BJ (cell line): ENCODE data around the gene SPNS3. TPM values are rescaled to one million over a fixed set of nuclear protein-coding genes. Genes with fewer than 3 reads are reported as not detected.

ENCODE experiments used
- CTCF ChIA-PET: fragments of 350-600 bp; formaldehyde crosslinking; extraction: SDS; loops from one replicate; lab custom pipeline; 2021; ENCODE audit warnings: antibody characterized with exemption, inconsistent platforms; lab: Yijun Ruan, JAX
- POLR2A ChIA-PET: fragments of 300-600 bp; sonication (Branson Sonifier 250); formaldehyde crosslinking; extraction: SDS; loops from one replicate; lab custom pipeline; 2021; ENCODE audit warnings: antibody characterized with exemption; lab: Charles Lee
- DNase-seq: peaks from one replicate; pipeline ENCODE4 v3.0.0-alpha.2; 2011; ENCODE audit warnings: low read depth
- H3K27me3 ChIP-seq: 2 replicates; pipeline ENCODE4 v1.6.0; 2011; ENCODE audit warnings: low read length; ENCODE audit not compliant: control insufficient read depth, insufficient read depth
- H3K36me3 ChIP-seq: 2 replicates; pipeline ENCODE4 v1.5.1; 2011; ENCODE audit warnings: low read length; ENCODE audit not compliant: control insufficient read depth, insufficient read depth
- H3K4me3 ChIP-seq: 2 replicates; pipeline ENCODE4 v1.5.1; 2011; ENCODE audit warnings: low read depth, mild to moderate bottlenecking, control low read depth, low read length
- CTCF ChIP-seq: IDR thresholded peaks from 2 replicates; pipeline ENCODE4 v1.5.1; 2011; ENCODE audit warnings: low read depth, mild to moderate bottlenecking, control low read depth, inconsistent platforms, low read length, moderate library complexity; ENCODE audit not compliant: insufficient read depth
- polyA plus RNA-seq: library from polyadenylated mRNA; depleted of rRNA; stranded (reverse); fragments of >200 nt; gene quantifications from 2 replicates; pipeline ENCODE4 v1.2.3, GENCODE V29; 2011

SPNS3 gene
- polyA plus RNA-seq, 1 experiment, result not detected

DNA sequence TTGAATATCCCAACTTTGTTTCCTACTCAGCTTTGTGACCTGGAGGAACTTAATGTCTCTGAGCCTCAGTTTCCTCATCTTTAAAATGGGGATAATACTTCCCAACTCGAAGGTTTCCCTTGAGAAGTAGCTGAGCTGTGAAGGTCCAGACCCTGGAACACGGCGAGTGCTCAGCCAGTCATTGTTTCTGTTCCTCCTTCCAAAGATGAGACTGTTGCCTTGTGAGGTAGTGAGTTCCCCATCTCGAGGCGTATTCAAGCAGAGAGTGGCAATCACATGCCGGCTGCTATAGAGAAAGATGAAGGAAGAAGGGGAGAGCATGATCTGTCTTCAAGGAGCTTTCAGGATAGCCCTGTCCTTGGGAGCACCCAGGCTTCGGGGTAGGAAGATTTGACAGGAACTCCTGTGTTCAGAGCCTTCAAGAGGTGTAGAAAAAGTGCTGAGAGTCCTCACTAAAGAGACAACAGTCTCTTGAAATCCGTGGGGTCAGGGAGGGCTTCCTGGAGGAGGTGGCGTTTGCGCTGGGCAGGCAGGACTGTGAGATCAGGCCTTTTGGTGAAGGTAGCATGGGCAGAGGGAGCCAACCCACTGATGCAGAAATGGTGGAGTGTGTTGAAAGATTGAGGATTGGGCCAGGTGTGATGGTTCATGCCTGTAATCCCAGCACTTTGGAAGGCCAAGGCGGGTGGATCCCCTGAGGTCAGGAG, 92.1 kb downstream of the SPNS3 start:
- POLR2A ChIA-PET, result no interaction called here
- no peak for TF ChIP-seq CTCF
- Histone ChIP-seq H3K36me3 (no peaks in the 10 kb centered on the region), H3K27me3 (peaks cover 10% of the 10 kb centered on the region), H3K4me3 (no peak overlapping the region)
- CTCF ChIA-PET, result interaction anchor here (1.2 kb wide), 1 partner anchor 25 kb away, joined by 3 read pairs; no protein-coding TSS in a partner anchor
- no peak for DNase-seq

GRCh38 chr17:4527134-4527533, 93.4 kb downstream of the SPNS3 start:
- ChIA-PET CTCF (interaction anchor here (1.2 kb wide), 1 partner anchor 24 kb away, joined by 3 read pairs; no protein-coding TSS in a partner anchor), POLR2A (no interaction called here)
- no peak for DNase-seq
- no peaks in the 10 kb centered on the region for H3K36me3 ChIP-seq
- peaks cover 11% of the 10 kb centered on the region for H3K27me3 ChIP-seq
- no peak for TF ChIP-seq CTCF
- H3K4me3 ChIP-seq, result no peak overlapping the region

GRCh38 chr17:4527566-4528125, 93.9 kb downstream of the SPNS3 start:
- Histone ChIP-seq H3K27me3 (peaks cover 11% of the 10 kb centered on the region), H3K36me3 (no peaks in the 10 kb centered on the region), H3K4me3 (no peak overlapping the region)
- no peak for TF ChIP-seq CTCF
- POLR2A ChIA-PET, result no interaction called here
- DNase-seq, result no peak
- CTCF ChIA-PET, result interaction anchor here (1.2 kb wide), 1 partner anchor 24 kb away, joined by 3 read pairs; no protein-coding TSS in a partner anchor

- no peak overlapping the region for H3K4me3 ChIP-seq
- CTCF ChIA-PET, result no interaction called here
- H3K27me3 ChIP-seq, result peaks cover 11% of the 10 kb centered on the region
- POLR2A ChIA-PET, result no interaction called here
- DNase-seq, result no peak
- TF ChIP-seq CTCF, result no peak
- no peaks in the 10 kb centered on the region for H3K36me3 ChIP-seq
These were observed 95.9 kb downstream of the SPNS3 start for GRCh38 chr17:4529533-4530152.

DNA sequence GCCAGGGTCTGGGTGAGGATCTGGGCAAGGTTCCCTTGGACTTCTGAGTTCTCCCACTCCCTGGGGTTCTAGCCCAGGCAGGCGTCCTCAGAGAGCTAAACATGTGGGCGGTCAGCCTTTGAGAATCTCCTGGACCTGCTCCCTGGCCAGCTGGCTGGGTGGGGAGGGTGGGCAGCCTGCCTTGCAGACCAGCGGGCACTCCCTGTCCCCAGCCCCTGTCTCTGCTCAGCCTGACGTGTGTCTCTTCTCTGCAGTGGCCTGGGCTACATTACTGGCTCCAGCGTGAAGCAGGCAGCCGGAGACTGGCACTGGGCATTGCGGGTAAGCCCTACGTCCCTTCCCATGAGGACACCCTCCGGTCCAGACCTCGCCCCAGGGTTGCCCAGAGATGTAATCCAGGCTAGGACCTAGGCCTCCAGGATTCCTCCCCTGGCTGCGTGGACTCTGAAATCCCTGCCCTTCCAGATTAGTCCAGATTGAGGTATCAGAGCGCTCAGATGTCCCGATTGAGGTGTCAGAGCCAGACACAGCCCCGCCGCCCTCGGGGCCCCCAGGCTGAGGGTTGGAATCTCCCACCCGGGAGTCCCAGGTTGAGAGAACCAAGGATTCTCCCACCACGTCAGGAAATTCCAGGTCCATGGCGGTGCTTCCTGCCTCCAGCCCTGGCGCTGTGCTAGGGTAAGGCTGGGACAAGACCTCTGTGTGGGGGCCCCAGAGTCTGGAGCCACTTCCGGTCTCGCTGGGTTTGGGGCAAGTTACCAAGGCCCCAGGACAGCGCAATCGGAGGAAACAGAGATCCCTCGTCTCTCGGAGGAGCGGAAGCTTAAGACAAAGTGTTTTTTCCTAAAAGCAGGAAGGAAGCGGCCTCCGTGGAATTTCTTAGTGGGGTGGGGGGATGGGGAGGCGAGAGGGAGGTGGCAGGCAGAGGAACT, 97.3 kb downstream of the SPNS3 start:
- no peak for DNase-seq
- Histone ChIP-seq H3K36me3 (no peaks in the 10 kb centered on the region), H3K4me3 (no peak overlapping the region), H3K27me3 (peaks cover 7% of the 10 kb centered on the region)
- TF ChIP-seq CTCF, result no peak
- ChIA-PET CTCF (no interaction called here), POLR2A (no interaction called here)
